NAMALWA (cell line): ENCODE results near the gene TSPAN9.

ENCODE experiments used
- DNase-seq: peaks from one replicate; pipeline ENCODE4 v3.0.0-alpha.2; 2015; ENCODE audit warnings: low spot score

The TSPAN9 gene

GRCh38 chr12:3078086-3078820 is 1.1 kb downstream of the TSPAN9 start:
- DNase-seq: no peak

- no peak for DNase-seq
Measured at GRCh38 chr12:3081091-3081490, 3.9 kb downstream of the TSPAN9 start.

- DNase-seq: no peak
Measured at GRCh38 chr12:3081886-3082285, 4.7 kb downstream of the TSPAN9 start.

GRCh38 chr12:3083241-3083920 is 6.2 kb downstream of the TSPAN9 start:
- no peak for DNase-seq

- no peak for DNase-seq
Measured at GRCh38 chr12:3083921-3084347, 6.8 kb downstream of the TSPAN9 start.

GRCh38 chr12:3084742-3085141 is 7.6 kb downstream of the TSPAN9 start:
- DNase-seq: no peak

- DNase-seq: no peak
Measured at GRCh38 chr12:3085341-3086139, 8.4 kb downstream of the TSPAN9 start.

GRCh38 chr12:3086211-3086610 is 9.0 kb downstream of the TSPAN9 start:
- no peak for DNase-seq

- DNase-seq: no peak
Measured at GRCh38 chr12:3086729-3087323, 9.6 kb downstream of the TSPAN9 start.

- no peak for DNase-seq
Measured at GRCh38 chr12:3087758-3088650, 10.8 kb downstream of the TSPAN9 start.

- no peak for DNase-seq
Measured at GRCh38 chr12:3089588-3089987, 12.4 kb downstream of the TSPAN9 start.

GRCh38 chr12:3090240-3091037 is 13.3 kb downstream of the TSPAN9 start:
- DNase-seq: no peak

GRCh38 chr12:3091038-3091319 is 13.8 kb downstream of the TSPAN9 start:
- DNase-seq: no peak

GRCh38 chr12:3091382-3092241 is 14.4 kb downstream of the TSPAN9 start:
- DNase-seq: no peak

GRCh38 chr12:3092764-3093163 is 15.6 kb downstream of the TSPAN9 start:
- DNase-seq: no peak

- no peak for DNase-seq
Measured at GRCh38 chr12:3097186-3097804, 20.1 kb downstream of the TSPAN9 start.

- DNase-seq: no peak
Measured at GRCh38 chr12:3097836-3098235, 20.7 kb downstream of the TSPAN9 start.

- no peak for DNase-seq
Measured at GRCh38 chr12:3098436-3098835, 21.3 kb downstream of the TSPAN9 start.

GRCh38 chr12:3099146-3099545 is 22.0 kb downstream of the TSPAN9 start:
- no peak for DNase-seq
